ENCODE data around the gene ESRP2.

GRCh38 chr16:68275611-68276191 is 39.8 kb upstream of the ESRP2 start:
- TF ChIP-seq CTCF (IDR thresholded peaks at IDR 0.05): no peak
- TF ChIP-seq POLR2AphosphoS5 (IDR thresholded peaks at IDR 0.05): no peak
- TF ChIP-seq POLR2A (IDR thresholded peaks at IDR 0.05): no peak
